DND-41 (cell line): ENCODE data around the gene NOC4L.

Source experiments
- EZH2 ChIP-seq: IDR thresholded peaks from 3 replicates; pipeline ENCODE4 v1.6.1; 2012; ENCODE audit warnings: borderline replicate concordance, low read depth, mild to moderate bottlenecking, moderate library complexity, low read length, inconsistent platforms; ENCODE audit not compliant: severe bottlenecking
- TF ChIP-seq, protein P1 (sequence below): IDR thresholded peaks from 2 replicates; pipeline ENCODE4 v1.5.1; 2012; ENCODE audit warnings: borderline replicate concordance, low read length, moderate library complexity, mild to moderate bottlenecking; ENCODE audit not compliant: poor library complexity, severe bottlenecking; ENCODE audit errors: extremely low read depth

DNA sequence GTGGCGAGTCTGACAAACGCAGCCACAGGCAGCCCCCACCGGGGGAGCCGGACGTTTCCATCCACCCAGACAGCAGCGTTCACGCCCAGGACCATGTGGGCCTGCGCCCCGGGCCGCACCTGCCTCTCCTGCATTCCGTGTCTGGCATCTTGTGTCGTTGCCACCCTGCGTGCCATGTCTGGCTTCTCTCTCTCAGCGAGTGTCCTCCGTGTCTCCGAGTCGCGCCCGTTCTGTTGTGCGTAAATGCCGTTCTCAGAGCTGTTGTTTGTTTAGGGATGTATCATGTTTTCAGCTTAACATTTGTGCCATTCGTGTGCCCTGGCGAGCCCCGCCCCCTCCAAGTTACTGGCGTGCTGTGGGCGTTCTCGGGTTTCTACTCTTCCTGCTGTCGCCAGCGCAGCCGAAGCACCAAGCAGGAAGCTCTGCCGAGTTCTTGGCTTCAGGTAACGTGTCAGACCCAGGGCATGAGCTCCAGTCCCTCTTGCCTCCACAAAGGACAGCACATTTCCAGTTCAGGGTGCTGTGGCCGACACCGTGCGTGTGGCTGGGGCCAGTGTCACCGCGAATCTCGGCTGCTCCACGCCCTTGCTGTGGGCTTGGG lies 34.6 kb downstream of the NOC4L start:
- TF ChIP-seq, protein P1, sequence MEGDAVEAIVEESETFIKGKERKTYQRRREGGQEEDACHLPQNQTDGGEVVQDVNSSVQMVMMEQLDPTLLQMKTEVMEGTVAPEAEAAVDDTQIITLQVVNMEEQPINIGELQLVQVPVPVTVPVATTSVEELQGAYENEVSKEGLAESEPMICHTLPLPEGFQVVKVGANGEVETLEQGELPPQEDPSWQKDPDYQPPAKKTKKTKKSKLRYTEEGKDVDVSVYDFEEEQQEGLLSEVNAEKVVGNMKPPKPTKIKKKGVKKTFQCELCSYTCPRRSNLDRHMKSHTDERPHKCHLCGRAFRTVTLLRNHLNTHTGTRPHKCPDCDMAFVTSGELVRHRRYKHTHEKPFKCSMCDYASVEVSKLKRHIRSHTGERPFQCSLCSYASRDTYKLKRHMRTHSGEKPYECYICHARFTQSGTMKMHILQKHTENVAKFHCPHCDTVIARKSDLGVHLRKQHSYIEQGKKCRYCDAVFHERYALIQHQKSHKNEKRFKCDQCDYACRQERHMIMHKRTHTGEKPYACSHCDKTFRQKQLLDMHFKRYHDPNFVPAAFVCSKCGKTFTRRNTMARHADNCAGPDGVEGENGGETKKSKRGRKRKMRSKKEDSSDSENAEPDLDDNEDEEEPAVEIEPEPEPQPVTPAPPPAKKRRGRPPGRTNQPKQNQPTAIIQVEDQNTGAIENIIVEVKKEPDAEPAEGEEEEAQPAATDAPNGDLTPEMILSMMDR: no peak
- no peak for TF ChIP-seq EZH2
